HUES6 (cell line): ENCODE data around the gene HSPA4.

Experiments used
- H3K27ac ChIP-seq: 2 replicates; pipeline ENCODE4 v1.7.0; 2013; ENCODE audit warnings: low read depth, mild to moderate bottlenecking, low read length, inconsistent platforms
- H3K27me3 ChIP-seq: 2 replicates; pipeline ENCODE4 v1.6.1; 2013; ENCODE audit warnings: low read length; ENCODE audit not compliant: control insufficient read depth, insufficient read depth
- H3K36me3 ChIP-seq: 2 replicates; pipeline ENCODE4 v1.6.1; 2013; ENCODE audit warnings: low read length; ENCODE audit not compliant: control insufficient read depth, insufficient read depth
- H3K4me1 ChIP-seq: 2 replicates; pipeline ENCODE4 v1.6.1; 2013; ENCODE audit warnings: low read length; ENCODE audit not compliant: control insufficient read depth, insufficient read depth
- H3K4me3 ChIP-seq: 2 replicates; pipeline ENCODE4 v1.5.1; 2013; ENCODE audit warnings: low read depth, low read length
- H3K9ac ChIP-seq: one replicate; pipeline ENCODE4 v1.6.1; 2013; ENCODE audit warnings: mild to moderate bottlenecking, low read length
- H3K9me3 ChIP-seq: 2 replicates; pipeline ENCODE4 v1.6.1; 2013; ENCODE audit warnings: low read depth, low read length; ENCODE audit not compliant: control insufficient read depth, insufficient read depth

Gene HSPA4

GRCh38 chr5:133106343-133106742 lies 54.5 kb downstream of the HSPA4 start:
- Histone ChIP-seq H3K9me3 (peaks cover 8% of the 10 kb centered on the region; the same call in 1 of the 2 replicates), H3K4me1 (no peaks in the 10 kb centered on the region), H3K4me3 (no peak overlapping the region)

GRCh38 chr5:133106761-133107572 lies 55.2 kb downstream of the HSPA4 start:
- H3K27me3 ChIP-seq: no peaks in the 10 kb centered on the region
- no peak overlapping the region for H3K4me3 ChIP-seq
- no peak overlapping the region for H3K27ac ChIP-seq
- H3K9me3 ChIP-seq: peaks cover 8% of the 10 kb centered on the region; the same call in 1 of the 2 replicates
- H3K4me1 ChIP-seq: no peaks in the 10 kb centered on the region
- no peak overlapping the region for H3K9ac ChIP-seq
- peaks cover 46% of the 10 kb centered on the region for H3K36me3 ChIP-seq

More at GRCh38 chr5:133106343-133106742, 54.5 kb downstream of the HSPA4 start:
- H3K36me3 ChIP-seq: peaks cover 51% of the 10 kb centered on the region
- H3K27ac ChIP-seq: no peak overlapping the region
- H3K27me3 ChIP-seq: no peaks in the 10 kb centered on the region
- H3K9ac ChIP-seq: no peak overlapping the region

GRCh38 chr5:133108481-133108921 lies 56.7 kb downstream of the HSPA4 start:
- Histone ChIP-seq H3K4me3 (no peak overlapping the region), H3K27me3 (no peaks in the 10 kb centered on the region), H3K9me3 (peaks cover 8% of the 10 kb centered on the region; the same call in 1 of the 2 replicates), H3K27ac (no peak overlapping the region), H3K4me1 (no peaks in the 10 kb centered on the region), H3K9ac (no peak overlapping the region), H3K36me3 (peaks cover 31% of the 10 kb centered on the region)

- peaks cover 17% of the 10 kb centered on the region for H3K36me3 ChIP-seq
These were observed 58.1 kb downstream of the HSPA4 start for GRCh38 chr5:133109655-133110483.

GRCh38 chr5:133110709-133111108 lies 58.9 kb downstream of the HSPA4 start:
- Histone ChIP-seq H3K9me3 (peaks cover 8% of the 10 kb centered on the region; the same call in 1 of the 2 replicates), H3K4me1 (no peaks in the 10 kb centered on the region), H3K27me3 (no peaks in the 10 kb centered on the region), H3K27ac (no peak overlapping the region), H3K4me3 (no peak overlapping the region), H3K36me3 (peaks cover 9% of the 10 kb centered on the region), H3K9ac (no peak overlapping the region)

More at GRCh38 chr5:133109655-133110483, 58.1 kb downstream of the HSPA4 start:
- Histone ChIP-seq H3K9me3 (peaks cover 8% of the 10 kb centered on the region; the same call in 1 of the 2 replicates), H3K4me1 (no peaks in the 10 kb centered on the region), H3K9ac (no peak overlapping the region), H3K27ac (no peak overlapping the region), H3K27me3 (no peaks in the 10 kb centered on the region), H3K4me3 (no peak overlapping the region)

GRCh38 chr5:133111299-133111698 lies 59.5 kb downstream of the HSPA4 start:
- no peaks in the 10 kb centered on the region for H3K4me1 ChIP-seq
- no peak overlapping the region for H3K27ac ChIP-seq
- H3K9ac ChIP-seq: no peak overlapping the region
- no peaks in the 10 kb centered on the region for H3K27me3 ChIP-seq
- no peak overlapping the region for H3K4me3 ChIP-seq
- peaks cover 8% of the 10 kb centered on the region; the same call in 1 of the 2 replicates for H3K9me3 ChIP-seq
- 0 out of 2 replicates have a peak, but pooled peaks cover 3% of the 10 kb centered on the region for H3K36me3 ChIP-seq

- H3K9ac ChIP-seq: no peak overlapping the region
- H3K9me3 ChIP-seq: peaks cover 8% of the 10 kb centered on the region; the same call in 1 of the 2 replicates
- H3K4me3 ChIP-seq: no peak overlapping the region
- 0 out of 2 replicates have a peak, but pooled peaks cover 2% of the 10 kb centered on the region for H3K36me3 ChIP-seq
- no peaks in the 10 kb centered on the region for H3K27me3 ChIP-seq
- H3K27ac ChIP-seq: no peak overlapping the region
- H3K4me1 ChIP-seq: no peaks in the 10 kb centered on the region
These were observed 60.3 kb downstream of the HSPA4 start for GRCh38 chr5:133112026-133112660.

- H3K9ac ChIP-seq: no peak overlapping the region
- peaks cover under 1% of the 10 kb centered on the region; the same call in 1 of the 2 replicates for H3K9me3 ChIP-seq
- H3K27ac ChIP-seq: no peak overlapping the region
- no peaks in the 10 kb centered on the region for H3K4me1 ChIP-seq
- H3K36me3 ChIP-seq: no peaks in the 10 kb centered on the region
- no peak overlapping the region for H3K4me3 ChIP-seq
- H3K27me3 ChIP-seq: no peaks in the 10 kb centered on the region
These were observed 61.7 kb downstream of the HSPA4 start for GRCh38 chr5:133113331-133114061.

- Histone ChIP-seq H3K27me3 (no peaks in the 10 kb centered on the region), H3K9ac (no peak overlapping the region), H3K4me1 (no peaks in the 10 kb centered on the region), H3K9me3 (no peaks in the 10 kb centered on the region), H3K4me3 (no peak overlapping the region), H3K27ac (no peak overlapping the region), H3K36me3 (no peaks in the 10 kb centered on the region)
These were observed 62.5 kb downstream of the HSPA4 start for GRCh38 chr5:133114166-133114932.

- Histone ChIP-seq H3K9ac (no peak overlapping the region), H3K4me1 (no peaks in the 10 kb centered on the region), H3K4me3 (no peak overlapping the region), H3K36me3 (no peaks in the 10 kb centered on the region), H3K27ac (no peak overlapping the region), H3K27me3 (no peaks in the 10 kb centered on the region), H3K9me3 (no peaks in the 10 kb centered on the region)
These were observed 63.1 kb downstream of the HSPA4 start for GRCh38 chr5:133114933-133115310.
